Measurements from ENCODE around the gene NRDE2.
A peak's percentile ranks its signal among the peaks of the same experiment; 100 is the strongest.
"Not testable (repeated sequence)": the region's sequence is repeated elsewhere in the genome, so short reads cannot be mapped to it uniquely, and the experiment has no call there.

The NRDE2 gene

DNA sequence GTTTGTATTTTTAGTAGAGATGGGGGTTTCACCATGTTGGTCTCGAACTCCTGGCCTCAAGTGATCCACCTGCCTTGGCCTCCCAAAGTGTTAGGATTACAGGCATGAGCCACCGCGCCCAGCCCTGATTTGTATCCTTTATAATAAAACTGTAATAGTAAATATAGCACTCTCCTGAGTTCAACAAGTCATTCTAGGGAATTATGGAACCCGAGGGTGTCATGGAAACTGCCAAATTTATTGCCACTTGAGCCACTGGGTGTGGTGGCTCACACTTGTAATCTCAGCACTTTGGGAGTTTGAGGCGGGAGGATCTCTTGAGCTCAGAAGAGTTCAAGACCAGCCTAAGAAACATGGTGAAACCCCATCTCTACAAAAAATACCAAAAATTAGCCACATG, 9.5 kb upstream of the NRDE2 start:
- not testable (repeated sequence) for DNase-seq

DNA sequence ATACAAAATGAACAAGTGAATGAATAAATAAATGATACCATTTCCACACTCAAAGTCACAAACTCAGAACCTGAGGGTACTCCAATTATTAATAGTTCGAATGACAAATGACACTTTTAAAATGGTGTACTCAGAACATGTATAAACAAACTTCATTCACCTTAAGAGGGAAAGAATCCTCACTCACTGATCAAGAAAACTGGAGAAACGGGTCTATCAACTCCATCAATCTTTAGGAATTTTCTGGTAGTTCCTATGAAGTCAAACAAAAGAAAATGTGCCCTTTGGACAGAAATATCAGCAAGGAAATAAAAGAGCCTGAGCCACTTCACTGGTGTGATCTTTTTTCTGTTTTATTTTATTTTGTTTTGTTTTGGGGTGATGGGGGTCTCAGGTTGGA, 5.2 kb upstream of the NRDE2 start:
- DNase-seq: no peak

DNA sequence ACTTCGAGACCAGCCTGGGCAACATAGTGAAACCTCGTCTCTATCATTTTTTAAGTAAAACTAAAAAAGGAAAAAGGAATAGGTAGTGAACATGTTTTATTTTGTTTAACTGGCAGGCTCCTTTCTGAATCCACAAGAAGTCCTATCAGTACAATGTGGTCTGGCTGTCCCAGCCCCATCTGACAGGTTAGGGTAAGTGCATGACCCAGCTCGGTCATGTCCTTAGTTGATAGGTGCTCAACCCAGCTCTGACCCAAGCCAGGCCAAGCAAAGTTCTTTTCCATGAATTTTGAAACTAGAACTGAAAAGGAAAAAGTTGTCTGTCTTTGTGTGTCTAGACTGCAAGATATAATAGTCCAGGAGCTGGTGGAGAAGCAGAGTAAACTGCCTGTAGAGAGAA, 4.7 kb upstream of the NRDE2 start:
- DNase-seq: no peak

DNA sequence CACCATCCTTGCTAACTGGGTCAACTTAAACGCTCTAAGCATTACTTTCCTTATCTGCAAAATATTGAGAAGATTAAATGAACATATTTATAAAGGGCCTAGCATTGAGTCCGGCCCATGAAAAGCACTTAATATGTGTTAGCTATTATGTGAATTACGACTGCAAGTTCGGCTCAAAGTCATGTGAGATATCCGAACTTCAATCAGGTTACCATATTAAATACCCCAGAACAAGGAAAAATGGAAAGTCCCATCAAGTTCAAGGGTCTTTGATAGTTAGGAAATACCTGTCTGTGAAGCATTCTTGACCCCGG, 487 bp upstream of the NRDE2 start:
- no peak for DNase-seq

DNA sequence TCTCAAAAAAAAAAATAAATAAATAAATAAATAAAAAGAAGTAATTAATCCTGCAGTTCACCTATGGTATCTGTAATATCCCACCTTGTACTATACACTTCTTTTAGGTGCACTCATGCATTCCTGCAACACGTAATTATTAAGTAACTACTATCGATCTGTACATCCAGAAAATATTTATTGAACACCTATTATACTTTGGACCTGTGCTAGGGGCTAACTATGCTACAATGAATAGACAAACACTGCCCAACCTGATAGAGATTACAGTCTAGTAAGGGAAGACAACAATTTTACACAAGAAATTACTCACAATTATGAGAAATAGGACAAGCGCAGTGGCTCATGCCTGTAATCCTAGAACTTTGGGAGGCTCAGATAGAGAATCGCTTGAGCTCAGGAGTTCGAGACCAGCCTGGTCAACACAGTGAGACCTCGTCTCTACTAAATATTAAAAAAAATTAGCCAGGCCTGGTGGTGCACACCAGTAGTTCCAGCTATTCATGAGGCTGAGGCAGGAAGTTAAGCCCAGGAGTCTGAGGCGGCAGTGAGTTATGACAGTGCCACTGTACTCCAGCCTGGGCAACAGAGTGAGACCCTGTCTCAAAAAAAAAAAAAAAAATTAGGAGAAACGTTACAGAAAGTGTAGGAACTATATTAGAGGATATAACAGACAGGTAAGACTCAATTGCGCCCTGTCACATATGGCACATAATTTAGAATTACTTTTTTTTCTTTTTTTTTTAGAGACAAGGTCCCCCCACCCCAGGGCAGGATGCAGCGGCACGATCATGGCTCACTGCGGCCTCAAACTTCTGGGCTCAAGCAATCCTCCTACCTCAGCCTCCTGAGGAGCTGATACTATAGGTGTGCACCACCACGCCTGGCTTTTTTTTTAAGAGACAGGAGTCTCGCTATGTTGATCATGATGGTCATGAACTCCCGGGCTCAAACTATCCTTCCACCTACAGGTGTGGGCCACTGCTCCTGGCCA, 1.2 kb downstream of the NRDE2 start:
- no peak for DNase-seq

DNA sequence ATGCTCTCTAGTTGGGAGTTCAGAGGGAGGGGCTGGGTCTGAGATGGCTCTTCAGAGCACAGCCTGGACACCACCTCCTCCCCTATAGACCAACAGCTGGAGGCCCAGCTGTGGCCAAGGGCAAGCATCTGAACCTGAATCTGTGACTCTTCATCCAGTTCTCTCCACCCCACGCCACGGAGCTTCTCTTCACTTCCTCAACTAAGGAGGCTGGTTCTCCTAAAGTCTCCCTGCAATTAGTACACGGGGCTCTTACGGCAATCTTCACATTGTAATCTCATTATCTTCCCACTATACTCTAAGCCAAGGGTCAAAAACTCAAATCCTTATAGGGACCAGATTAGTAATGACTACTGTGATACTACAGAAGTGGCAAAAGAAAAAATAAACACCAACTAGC, 9.8 kb downstream of the NRDE2 start:
- DNase-seq: no peak

DNA sequence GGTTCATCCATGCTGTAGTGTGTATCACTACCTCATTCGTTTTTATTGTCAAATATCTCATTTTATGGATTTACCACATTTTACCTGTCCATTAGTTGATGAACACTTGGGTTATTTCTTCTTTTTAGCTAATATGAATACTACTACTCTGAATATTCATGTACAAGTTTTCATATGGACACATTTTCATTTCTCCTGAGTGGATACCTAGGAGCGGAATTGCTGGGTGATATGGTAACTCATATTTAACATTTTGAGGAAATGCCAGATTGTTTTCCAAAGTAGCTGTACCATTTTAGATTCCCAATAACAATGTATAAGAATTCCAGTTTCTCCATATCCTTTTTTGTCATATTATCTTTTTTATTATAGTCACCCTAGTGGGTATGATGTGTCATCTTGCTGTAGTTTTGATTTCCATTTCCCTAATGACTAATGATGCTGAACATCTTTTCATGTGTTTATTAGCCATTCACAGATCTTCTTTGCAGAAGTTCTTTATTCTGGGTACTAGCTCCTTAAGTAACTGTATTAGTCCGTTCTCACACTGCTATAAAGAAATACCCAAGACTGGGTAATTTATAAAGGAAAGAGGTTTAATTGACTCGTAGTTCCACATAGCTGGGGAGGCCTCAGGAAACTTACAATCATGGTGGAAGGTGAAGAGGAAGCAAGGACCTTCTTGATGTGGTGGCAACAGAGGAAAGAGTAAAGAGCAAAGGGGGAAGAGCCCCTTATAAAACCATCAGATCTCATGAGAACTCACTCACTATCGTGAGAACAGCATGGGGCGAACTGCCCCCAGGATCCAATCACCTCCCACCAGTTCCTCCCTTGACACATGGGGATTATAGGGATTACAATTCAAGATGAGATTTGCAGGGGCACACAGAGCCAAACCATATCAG, 11.9 kb downstream of the NRDE2 start:
- DNase-seq: no peak

DNA sequence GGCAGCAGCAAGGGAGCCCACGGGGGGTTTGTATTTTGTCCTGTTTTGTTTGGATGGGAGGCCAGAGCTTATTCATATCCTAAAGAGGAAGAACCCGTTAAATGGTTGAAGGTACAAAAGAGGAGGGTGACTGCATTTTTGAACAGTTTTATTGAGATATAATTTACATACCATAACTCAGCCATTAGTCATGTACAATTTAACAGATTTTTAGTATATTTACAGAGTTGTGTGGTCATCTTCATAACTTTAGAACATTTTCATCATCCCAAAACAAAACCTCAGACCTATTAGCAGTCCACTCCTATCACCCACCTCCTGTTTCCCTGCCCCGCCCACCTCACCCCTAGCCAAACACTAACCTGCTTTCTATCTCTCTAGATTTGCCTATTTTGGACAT, 12.6 kb downstream of the NRDE2 start:
- peak; percentile 5 for DNase-seq

DNA sequence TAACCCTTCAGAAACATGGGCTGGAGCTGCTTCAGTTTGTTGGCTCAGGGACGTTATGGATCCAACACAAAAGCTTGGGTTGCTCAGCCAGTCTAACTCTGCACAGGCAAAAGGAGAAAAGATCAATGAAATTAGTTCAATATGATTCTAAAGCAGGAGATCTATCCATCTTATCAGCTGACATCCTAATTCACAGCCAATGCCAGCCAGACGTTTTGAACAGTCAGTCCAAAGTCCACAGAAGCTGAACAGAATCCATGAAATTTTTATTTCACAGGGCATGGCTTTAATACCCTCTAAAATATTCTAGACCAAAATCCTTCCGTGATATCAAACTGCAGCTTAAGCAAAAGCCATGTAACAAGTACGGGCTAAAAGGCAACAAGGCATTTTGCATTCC, 13.7 kb downstream of the NRDE2 start:
- DNase-seq: no peak

DNA sequence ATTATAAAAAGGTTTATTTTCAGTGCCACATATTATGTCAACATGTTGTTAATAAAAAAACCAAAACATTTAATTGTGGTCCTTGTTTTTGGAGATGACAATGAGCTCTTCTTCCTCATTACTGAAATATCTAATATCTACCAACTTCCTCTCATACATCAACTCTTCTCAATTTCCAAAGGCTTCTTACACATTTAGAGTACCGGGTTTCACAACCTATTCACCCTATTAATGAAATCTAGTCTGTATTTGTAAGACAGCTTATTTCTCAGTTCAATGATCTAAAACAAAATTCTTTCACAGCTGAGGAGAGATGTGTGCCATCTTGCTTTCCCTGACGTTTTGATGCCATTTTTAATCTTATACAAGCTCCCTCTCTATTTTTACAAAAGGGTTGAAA, 14.5 kb downstream of the NRDE2 start:
- no peak for DNase-seq

DNA sequence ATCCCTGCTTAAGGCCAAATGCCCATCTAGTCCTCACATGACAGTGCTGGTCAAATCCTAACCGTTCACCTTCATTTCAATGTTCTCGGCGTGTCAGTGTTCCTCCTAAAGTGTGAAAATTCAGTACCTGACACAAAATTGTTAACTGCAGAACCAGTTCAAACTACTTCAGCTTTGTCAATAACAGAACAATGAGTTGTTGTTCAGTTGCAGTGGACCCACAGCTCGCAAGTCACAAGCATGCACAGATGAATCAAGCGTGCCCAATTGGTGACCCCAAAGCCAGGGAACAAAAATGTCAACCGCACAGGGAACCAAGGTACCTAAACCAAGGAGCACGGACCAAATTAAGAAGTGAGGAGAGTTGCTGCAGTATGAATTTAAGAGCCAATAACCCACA, 23.2 kb downstream of the NRDE2 start:
- DNase-seq: no peak

DNA sequence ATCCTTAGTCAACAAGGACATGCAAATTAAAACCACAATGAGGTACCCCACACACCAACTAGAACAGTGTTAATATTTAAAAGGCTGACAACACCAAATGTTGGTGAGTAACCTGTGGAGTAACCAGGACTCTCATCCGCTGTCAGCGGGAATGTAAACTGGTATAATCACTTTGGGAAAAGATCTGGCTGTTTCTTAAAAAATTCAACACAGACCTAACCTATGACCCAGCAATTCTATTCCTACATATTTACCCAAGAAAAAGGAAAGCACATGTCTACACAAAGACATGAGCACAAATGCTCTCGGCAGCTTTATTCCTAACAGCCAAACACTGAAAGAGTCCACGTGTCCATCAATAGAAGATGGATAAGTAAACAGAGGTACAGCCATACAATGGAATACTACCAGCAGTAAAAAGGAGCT, 26.6 kb downstream of the NRDE2 start:
- DNase-seq: no peak

DNA sequence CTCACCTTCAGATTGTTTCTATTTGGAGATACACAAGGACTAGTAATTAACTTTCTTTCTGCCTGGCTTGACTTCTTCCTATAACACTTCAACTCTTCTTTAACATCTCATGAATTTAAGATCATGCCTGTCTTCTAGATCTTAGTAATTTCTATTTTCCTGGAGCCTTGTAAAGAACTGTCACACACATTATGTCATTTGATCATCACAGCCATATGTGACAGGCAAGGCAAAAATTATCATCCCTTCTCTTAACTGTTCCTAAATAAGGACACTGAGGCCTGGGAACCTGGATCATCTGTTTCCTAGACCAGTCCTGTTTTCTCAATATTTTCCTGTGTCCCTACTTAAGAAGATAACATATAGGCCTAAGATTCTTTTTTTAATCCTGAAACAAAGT, 27.2 kb downstream of the NRDE2 start:
- DNase-seq: no peak

DNA sequence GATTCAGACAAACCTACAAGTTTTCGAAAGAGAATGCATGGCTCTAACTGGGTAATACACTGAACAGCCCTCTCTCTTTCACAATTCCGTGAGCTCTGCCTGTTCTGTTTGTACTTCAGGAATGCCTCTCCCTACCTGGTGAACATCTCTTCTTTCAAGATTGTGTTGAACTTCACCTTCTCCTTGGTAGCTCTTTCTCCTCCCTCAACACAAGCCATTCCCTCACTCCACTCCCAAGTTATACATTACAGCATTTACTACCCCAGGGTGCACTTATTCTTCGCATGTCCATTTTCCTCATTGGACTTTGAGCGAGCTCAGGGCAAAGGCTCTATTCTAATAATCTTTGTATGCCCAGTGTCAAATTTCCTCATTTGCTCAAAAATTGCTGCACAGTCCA, 28.3 kb downstream of the NRDE2 start:
- no peak for DNase-seq

DNA sequence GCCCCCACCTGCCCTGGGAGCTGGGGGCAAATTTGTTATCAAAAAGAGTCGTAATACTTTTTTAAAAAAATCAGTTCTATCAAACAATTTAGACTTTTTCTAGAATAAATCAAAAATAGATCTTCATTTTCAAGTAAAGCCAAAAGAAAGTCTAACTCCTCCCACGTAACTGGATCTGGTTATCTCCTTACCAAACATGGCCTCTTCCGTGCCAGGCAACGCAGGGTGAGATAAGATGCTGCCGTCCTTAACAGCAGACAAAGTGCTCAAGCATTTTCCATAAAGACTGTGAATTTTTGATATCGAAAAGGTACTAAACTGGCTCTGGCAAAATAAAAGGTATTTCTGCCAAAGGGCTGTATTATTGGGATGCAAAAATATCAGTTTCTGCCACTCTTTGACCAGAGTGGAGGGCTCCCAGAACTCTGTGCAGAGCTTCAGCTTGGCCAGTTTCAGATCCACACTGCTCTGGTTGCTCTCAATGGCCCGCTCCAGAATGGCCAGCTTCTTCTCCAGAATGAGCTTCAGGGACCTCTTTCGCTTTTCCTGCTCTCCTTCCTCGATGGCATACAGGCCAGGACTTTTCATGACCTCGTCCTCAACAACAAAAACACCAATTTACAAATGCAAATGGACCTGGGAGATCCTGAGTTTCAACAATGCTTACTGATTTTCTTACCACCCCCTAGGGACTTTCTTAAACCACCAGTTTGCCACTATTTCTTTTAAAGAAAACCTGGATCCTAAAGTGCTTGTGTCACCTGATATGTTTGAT, 29.0 kb downstream of the NRDE2 start:
- DNase-seq: no peak

DNA sequence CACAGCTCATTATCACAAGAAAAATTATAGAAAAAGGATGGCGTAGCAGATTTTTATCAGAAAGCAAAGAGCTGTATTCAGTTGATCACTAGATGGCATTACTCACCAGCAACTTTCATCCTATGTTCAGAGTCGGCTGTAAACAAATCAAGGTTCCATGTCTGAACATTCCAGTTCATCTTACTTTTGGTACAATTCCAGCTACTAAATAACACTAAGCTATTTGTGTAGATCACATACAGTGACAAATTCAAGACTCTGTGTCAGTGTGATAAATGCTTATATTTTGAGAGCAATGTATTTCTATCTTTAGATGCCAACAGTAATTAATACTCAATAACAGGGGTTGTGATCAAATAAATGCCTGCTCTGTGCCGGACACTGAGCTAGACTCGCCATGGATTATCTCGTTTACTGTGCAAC, 30.1 kb downstream of the NRDE2 start:
- DNase-seq: peak; percentile 69

DNA sequence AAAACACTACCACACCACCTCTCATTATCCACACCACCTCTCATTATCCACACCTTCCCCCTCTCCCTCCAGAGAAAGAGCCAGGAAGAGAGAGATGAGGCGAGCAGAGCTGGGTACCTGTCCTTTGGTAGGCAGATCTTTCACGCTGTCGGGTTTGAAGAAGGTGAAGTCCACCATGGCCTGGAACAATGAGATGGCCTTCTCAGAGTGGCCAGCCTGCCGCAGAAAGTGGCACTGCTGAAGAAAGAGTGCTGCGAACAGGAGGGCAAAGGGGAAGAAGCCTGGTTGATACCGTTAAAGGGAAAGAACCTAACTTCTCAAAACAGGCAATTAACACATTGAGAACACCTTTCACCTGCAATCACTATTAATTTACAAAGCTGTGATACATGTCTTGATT, 30.6 kb downstream of the NRDE2 start:
- DNase-seq: no peak

DNA sequence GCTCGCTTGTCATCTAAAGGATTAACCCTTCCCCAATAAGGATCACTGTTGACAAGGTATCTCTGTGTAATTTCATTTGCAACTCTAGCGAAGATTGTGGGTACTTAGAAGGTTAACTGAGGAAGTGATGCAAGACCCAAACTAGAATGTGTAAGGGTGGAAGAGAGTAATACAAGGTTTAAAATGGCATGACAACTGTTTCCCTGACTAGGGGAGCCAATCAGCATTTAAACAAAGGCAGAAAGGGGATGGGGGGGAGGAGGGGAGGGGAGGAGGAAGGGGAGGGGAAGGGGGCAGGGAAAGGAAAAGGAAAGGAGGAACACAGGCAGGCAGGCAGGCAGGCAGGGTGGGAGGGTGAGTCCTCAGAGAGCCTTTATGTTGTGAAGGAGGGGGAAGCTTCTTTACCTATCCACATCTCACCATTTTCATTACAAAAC, 31.1 kb downstream of the NRDE2 start:
- peak; percentile 46 for DNase-seq

DNA sequence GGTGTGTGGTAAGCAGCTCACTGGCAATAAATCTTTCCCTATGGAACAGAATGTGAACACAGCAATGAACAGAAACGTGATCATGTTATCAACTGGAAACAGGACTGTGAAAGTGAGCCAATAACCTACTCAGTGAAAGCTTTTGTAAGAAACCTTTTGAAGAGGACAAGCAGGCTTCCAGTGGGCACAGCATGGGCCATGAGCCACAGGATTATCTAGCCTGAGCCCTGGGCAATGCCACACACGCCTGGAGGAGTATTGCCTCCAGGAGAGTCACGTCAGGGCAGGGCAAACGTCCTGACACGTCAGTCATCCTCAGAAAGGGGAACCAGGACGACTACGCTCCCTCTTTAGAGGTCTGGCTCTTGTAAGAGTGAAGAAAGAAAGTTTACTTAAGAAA, 32.3 kb downstream of the NRDE2 start:
- DNase-seq: no peak

DNA sequence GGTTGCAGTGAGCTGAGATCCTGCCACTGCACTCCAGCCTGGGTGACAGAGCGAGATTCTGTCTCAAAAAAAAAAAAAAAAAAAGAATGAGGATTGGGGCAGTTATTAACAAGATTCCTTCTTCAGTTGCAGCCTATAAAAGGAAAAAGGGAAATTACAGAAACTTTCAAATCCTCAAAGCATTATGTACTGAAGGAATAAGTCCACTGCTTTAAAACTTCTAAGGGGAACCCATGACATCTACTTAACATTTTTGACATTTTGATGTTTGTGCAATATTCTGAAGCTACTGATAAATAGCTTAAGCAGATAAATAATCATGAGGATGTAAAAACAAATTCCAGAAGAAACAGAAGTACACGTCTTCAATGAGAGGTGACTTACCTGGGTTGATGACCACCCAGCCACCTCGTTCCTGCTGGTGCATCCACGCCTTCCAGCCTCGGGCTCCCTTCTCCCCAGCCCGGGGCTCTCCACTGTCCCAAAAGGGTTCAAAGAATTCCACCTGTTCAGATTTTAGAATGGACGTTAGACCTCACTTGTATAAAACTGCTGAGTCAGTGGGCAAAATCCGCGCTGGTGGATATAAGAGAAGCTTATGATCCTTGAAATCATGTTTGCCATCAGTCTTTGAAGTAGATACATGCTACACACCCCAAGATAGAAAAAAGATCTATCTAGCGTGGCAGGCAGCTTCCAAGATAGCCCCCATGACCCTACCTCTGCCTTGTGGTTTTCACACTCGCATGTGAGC, 33.7 kb downstream of the NRDE2 start:
- no peak for DNase-seq

DNA sequence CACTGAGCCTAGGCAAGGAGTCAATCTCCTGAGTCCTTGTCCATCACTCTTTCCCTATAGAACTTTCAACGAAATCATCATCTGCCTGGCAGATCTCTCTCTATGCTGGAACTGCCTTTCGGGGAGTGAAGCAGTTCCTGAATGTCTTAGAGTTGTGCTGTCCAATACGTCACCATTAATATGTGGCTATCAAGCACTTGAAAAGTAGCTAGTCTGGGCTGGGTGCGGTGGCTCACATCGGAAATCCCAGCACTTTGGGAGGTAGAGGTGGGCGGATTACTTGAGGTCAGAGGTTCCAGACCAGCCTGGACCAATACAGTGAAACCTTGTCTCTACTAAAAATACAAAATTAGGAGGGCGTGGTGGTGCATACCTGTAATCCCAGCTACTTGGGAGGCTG, 35.1 kb downstream of the NRDE2 start:
- DNase-seq: no peak

Data from fibroblast of skin of abdomen (primary cell).